Measurements from ENCODE around the gene ST6GALNAC3.
"Not testable (repeated sequence)": the region's sequence is repeated elsewhere in the genome, so short reads cannot be mapped to it uniquely, and the experiment has no call there.

- TF ChIP-seq, protein P1, sequence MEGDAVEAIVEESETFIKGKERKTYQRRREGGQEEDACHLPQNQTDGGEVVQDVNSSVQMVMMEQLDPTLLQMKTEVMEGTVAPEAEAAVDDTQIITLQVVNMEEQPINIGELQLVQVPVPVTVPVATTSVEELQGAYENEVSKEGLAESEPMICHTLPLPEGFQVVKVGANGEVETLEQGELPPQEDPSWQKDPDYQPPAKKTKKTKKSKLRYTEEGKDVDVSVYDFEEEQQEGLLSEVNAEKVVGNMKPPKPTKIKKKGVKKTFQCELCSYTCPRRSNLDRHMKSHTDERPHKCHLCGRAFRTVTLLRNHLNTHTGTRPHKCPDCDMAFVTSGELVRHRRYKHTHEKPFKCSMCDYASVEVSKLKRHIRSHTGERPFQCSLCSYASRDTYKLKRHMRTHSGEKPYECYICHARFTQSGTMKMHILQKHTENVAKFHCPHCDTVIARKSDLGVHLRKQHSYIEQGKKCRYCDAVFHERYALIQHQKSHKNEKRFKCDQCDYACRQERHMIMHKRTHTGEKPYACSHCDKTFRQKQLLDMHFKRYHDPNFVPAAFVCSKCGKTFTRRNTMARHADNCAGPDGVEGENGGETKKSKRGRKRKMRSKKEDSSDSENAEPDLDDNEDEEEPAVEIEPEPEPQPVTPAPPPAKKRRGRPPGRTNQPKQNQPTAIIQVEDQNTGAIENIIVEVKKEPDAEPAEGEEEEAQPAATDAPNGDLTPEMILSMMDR (IDR thresholded peaks at IDR 0.05), result not testable (repeated sequence)
- TF ChIP-seq POLR2A (IDR thresholded peaks at IDR 0.05), result not testable (repeated sequence)
Measured at GRCh38 chr1:76123411-76124064, 49.0 kb downstream of the ST6GALNAC3 start.

Data from testis (tissue), 2 donors.